Testis (tissue), 2 donors: ENCODE results near the gene LRMDA.

Experiments
- CTCF ChIP-seq, 3 experiments: fragments of 450-650 bp in 2 of 3; fragments of 200-600 bp in 1 of 3; sonication (generic) in 1 of 3; IDR thresholded peaks; one replicate each; pipeline ENCODE4 v1.5.1; 2016 to 2019; ENCODE audit warnings: antibody characterized with exemption in 3 of 3, mild to moderate bottlenecking in 2 of 3, moderate library complexity in 1 of 3
- POLR2A ChIP-seq: fragments of 450-650 bp; IDR thresholded peaks from one replicate; pipeline ENCODE4 v1.6.1; 2017; ENCODE audit warnings: antibody characterized with exemption, mild to moderate bottlenecking, moderate library complexity

GRCh38 chr10:76334255-76334654 lies 902.8 kb downstream of the LRMDA start:
- TF ChIP-seq CTCF (IDR thresholded peaks at IDR 0.05) (no peak), POLR2A (no peak)
